ENCODE measurements around the gene CCDC57.

Gene CCDC57

DNA sequence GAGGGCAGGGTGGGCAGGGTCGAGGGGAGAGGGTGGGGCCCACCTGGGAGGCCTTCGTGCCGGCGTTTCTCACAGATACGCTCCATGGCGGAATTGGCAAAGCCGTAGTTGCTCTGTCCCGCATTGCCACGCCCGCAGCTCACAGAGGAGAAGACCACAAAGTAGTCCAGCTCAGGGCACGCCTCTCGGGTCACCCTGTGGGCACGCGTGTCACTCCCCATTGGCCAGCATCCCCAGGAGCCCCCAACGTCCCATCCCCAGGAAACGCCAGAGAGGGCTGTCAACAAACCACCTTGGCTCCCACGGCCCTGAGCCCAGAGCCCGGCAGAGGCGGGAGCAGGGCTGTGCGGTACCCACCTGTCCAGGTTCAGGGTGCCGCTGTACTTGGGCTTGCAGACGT lies 130.7 kb downstream of the CCDC57 start:
- DNase-seq (ENCODE audit: low read depth): no peak
- TF ChIP-seq, protein P1, sequence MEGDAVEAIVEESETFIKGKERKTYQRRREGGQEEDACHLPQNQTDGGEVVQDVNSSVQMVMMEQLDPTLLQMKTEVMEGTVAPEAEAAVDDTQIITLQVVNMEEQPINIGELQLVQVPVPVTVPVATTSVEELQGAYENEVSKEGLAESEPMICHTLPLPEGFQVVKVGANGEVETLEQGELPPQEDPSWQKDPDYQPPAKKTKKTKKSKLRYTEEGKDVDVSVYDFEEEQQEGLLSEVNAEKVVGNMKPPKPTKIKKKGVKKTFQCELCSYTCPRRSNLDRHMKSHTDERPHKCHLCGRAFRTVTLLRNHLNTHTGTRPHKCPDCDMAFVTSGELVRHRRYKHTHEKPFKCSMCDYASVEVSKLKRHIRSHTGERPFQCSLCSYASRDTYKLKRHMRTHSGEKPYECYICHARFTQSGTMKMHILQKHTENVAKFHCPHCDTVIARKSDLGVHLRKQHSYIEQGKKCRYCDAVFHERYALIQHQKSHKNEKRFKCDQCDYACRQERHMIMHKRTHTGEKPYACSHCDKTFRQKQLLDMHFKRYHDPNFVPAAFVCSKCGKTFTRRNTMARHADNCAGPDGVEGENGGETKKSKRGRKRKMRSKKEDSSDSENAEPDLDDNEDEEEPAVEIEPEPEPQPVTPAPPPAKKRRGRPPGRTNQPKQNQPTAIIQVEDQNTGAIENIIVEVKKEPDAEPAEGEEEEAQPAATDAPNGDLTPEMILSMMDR (IDR thresholded peaks at IDR 0.05; ENCODE audit: insufficient read depth, low read depth, low read length, missing control alignments): no peak

GRCh38 chr17:82081546-82081945 lies 131.1 kb downstream of the CCDC57 start:
- H3K4me3 ChIP-seq (ENCODE audit: low read depth, low read length): no peak overlapping the region
- DNase-seq (ENCODE audit: low read depth): no peak
- TF ChIP-seq, protein P1 (IDR thresholded peaks at IDR 0.05; ENCODE audit: insufficient read depth, low read depth, low read length, missing control alignments): no peak

More for the DNA sequence above, 130.7 kb downstream of the CCDC57 start:
- H3K4me3 ChIP-seq (ENCODE audit: low read depth, low read length): no peak overlapping the region

DNA sequence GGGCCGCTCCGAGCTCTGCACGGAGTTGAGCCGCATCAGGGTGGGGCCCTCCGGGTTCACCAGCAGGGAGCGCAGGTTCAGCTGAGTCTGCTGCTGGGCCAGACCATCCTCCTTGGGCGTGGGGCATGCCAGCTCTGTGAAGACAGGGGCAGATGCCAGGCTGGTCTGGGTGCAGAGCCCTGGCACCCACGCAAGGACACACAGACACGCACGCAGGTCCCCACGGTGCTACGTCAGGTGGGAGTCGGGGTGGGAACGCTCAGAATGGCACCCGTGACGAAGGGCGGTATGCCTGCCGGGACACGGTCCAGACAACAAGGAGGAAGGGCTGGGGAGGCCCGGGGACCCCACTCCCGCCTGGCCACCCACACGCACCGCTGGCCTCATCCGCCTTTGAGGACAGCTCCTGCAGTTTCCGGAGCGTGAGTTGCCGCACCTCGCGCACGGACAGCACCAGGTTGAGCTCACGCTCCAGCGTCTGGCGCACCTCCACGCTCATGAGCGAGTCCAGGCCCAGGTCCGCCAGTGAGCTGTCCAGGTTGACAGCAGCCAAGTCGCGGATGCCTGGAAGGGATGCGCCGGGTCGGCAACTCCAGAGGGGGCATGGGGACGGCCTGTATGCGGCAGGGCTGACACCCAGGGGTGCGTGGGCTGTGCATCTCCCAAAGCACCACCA lies 131.7 kb downstream of the CCDC57 start:
- no peak overlapping the region for H3K4me3 ChIP-seq (ENCODE audit: low read depth, low read length)
- no peak for DNase-seq (ENCODE audit: low read depth)
- TF ChIP-seq, protein P1 (IDR thresholded peaks at IDR 0.05; ENCODE audit: insufficient read depth, low read depth, low read length, missing control alignments): no peak

DNA sequence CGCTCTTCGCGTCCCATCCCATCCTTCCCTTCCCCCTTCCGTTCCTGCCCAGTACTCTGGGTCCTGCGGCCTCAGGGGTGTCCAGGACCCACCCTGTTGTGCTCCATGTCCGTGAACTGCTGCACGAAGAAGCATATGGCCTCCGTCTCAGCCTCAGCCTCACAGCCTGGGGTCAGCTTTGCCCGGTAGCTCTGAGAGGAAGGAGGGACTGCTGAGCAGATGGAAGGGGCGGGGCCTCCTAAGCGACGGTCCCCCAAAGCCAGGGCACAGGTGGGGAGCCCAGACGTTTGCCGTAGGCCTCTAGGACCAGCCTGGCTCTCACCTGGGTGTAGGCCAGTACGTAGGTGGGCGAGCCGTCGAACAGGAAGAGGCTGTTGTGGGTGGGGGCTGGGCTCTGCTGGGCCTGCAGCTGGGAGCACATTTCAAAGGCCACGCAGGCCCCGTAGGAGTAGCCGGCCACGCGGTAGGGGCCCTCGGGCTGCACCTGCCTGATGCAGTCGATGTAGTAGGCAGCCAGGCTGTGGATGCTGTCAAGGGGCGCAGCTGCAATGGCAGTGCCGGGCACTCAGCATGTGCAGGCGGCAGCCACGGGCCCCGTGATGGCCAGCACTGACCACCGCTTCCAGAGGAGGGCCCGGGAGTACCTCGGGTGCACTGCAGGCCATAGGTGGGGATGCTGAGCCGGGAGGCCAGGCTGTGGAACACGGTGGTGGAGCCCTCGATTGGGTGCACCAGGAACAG lies 132.4 kb downstream of the CCDC57 start:
- TF ChIP-seq, protein P1 (IDR thresholded peaks at IDR 0.05; ENCODE audit: insufficient read depth, low read depth, low read length, missing control alignments): no peak
- no peak overlapping the region for H3K4me3 ChIP-seq (ENCODE audit: low read depth, low read length)
- no peak for DNase-seq (ENCODE audit: low read depth)

- no peak for DNase-seq (ENCODE audit: low read depth)
- TF ChIP-seq, protein P1 (IDR thresholded peaks at IDR 0.05; ENCODE audit: insufficient read depth, low read depth, low read length, missing control alignments): no peak
- no peak overlapping the region for H3K4me3 ChIP-seq (ENCODE audit: low read depth, low read length)
Observed at GRCh38 chr17:82079001-82079677, 133.5 kb downstream of the CCDC57 start.

DNA sequence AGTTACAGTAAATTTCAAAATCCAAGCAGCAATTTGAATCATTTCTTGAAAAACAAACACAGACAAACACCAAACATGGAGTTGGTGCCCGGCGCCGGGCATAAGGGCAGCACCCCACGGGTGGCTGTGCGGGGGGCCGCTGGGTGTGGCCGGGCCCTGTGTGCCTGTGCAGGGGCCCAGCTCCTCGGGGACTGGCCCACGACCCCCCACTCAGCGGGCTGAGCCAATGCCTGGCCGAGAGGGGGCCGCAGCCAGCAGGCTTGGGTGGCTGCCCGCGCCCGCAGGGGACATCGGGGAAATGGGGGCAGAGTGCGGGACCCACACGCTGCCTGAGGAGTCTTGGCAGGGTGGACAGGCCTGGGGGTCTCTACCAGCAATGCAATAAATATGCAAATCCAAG lies 134.2 kb downstream of the CCDC57 start:
- TF ChIP-seq, protein P1 (IDR thresholded peaks at IDR 0.05; ENCODE audit: insufficient read depth, low read depth, low read length, missing control alignments): no peak
- no peak for DNase-seq (ENCODE audit: low read depth)
- H3K4me3 ChIP-seq (ENCODE audit: low read depth, low read length): no peak overlapping the region

All from GM12865 (cell line).